ENCODE results near the gene RHBDD2.

The RHBDD2 gene

DNA sequence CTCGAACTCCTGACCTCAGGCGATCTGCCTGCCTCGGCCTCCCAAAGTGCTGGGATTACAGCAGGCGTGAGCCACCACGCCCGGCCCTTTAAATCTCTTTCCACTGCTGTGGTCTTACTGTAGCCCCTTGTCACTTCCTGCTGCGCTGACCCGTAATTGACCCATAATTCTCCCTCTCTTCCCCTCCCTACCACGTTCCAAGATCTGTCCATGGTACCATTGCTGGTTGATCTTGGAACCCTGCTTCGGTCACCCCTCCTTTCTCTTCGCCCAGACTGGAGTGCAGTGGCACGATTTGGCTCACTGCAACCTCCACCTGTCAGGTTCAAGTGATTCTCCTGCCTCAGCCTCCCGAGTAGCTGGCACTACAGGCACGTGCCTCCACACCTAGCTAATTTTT, 42.6 kb downstream of the RHBDD2 start:
- no peak for DNase-seq

GRCh38 chr7:75922966-75923603, 44.3 kb downstream of the RHBDD2 start:
- no peak for DNase-seq

- no peak for DNase-seq
These were observed 45.4 kb downstream of the RHBDD2 start for GRCh38 chr7:75924256-75924655.

DNA sequence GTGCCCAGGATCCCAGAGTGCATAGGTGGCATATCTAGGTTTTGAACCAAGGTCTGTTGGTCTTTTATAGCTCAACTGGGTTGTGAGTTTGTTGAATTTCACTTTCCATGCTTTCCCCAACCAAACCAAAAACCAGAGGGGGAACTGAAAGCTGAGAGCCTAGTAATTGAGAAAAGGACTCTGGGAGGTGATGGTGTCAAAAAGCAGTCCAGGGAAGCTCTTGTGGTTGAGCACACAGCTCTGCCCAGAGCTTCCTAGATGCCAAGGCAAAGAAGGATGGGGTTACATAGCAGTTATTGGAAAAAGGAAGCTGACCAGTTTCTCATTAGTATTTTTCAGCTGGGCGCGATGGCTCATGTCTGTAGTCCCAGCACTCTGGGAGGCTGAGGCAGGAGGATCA, 46.1 kb downstream of the RHBDD2 start:
- no peak for DNase-seq

DNA sequence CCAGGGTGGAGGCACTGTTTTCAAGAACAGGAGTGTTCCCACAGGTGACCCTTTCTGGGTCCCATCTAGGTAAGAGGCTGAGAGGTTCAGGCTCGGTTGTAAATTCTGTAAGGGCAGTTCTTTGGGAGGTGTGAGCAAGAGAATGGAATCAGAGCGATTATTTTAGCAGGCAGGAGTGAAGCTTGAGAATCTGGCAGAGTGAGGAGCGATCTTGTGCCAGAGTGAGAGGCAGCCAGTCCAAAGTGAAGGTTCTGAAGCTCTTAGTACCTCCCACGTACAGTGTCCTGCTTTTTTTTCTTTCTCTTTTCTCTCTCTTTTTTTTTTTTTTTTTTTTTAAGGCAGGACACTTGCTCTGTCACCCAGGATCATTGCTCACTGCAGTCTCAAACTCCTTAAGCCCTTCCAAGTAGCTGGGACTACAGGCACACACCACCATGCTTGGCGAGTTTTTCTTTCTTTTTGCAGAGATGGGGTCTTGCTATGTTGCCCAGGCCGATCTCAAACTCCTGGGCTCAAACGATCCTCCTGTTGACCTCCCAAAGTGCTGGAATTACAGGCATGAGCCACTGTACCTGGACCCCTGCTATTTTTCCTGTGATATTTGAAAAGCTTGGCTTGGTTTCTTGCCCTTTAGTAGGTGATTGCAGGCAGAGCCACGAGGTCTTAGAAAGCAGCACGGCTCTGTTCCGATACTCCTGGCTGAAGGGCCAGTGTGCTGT, 47.0 kb downstream of the RHBDD2 start:
- no peak for DNase-seq

GRCh38 chr7:75928568-75928914, 49.7 kb downstream of the RHBDD2 start:
- DNase-seq: no peak

DNA sequence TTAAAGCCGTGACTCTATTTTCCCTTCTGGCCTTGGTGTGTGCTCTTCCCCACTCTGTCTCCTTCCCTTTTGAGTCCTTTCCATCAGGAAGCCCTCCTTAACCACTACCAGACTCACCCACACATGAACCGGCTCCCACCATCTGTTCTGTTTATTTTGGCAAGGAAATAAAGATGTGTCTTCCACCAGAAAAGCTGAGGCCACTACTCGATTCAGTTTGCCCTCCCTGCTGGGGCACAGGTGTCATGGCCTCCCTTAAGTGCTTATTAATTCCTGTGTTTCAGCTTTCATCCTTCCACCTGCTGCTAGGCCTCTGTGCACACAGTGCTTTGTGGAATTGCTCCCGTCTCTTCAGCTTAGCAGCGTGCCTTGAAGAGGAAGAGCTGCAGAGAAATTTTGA, 52.8 kb downstream of the RHBDD2 start:
- DNase-seq: no peak

DNA sequence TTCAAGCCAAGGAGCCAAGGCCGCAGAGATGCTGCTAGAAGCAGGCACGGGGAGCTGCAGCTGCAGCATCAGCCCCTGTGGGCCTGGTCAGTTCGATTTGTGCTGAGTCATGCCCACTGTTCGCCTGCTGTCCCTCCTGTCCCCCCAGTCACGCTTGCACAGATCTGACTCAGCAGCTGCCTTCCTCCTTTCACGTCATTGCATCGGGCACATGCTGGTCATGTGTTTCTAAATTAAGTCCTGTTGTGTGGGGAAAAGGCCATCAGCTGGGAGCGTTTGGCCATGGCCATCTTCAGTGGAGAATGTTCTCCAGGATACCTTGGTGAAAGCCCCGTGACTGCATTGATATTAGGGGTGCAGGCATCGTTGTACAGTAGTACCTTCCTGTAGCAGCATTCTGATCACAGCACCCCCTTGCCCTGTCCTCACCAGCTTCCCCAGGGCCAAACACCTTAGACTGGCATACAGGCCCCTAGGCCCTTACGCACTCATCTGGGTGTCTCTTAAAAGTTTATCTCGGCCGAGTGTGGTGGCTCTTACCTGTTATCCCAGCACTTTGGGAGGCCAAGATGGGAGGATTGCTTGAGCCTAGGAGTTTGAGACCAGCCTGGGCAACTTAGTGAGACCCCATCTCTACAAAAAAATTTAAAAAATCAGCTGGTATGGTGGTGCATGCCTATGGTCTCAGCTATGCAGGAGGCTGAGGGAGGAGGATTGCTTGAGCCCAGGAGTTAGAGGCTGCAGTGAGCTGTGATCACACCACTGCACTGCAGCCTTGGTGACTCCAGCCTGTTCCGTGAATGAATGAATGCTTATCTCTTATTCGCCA, 59.3 kb downstream of the RHBDD2 start:
- DNase-seq: peak; percentile 36

Data from NK-92 treated with Interleukin-12 subunit alpha and Interleukin-12 subunit beta, amount 100 ng/mL, for 24 hours (cell line).